HCT116 (cell line): ENCODE measurements around the gene PNLIP. TPM values are rescaled to one million over a fixed set of nuclear protein-coding genes. Genes with fewer than 3 reads are reported as not detected.

Experiments used
- ATAC-seq: fragments of 200-7000 bp; cut with Tn5 transposase; 2 replicates; pipeline ENCODE4 v1.9.1; 2020; ENCODE audit warnings: mild to moderate bottlenecking, moderate library complexity
- BruUV-seq: library from RNA; stranded (reverse); fragments of 400-500 nt; replicated peaks from 2 replicates; lab custom pipeline; 2021; lab: Mats Ljungman, UMichigan
- CTCF ChIA-PET: fragments of 300-600 bp; sonication (Branson Sonifier 250); formaldehyde crosslinking; loops from one replicate; lab custom pipeline; 2021; ENCODE audit warnings: antibody characterized with exemption; lab: Charles Lee
- POLR2A ChIA-PET: fragments of 300-600, 350-600 bp; sonication (Branson Sonifier 250); formaldehyde crosslinking; loops from one replicate; lab custom pipeline; 2021; ENCODE audit warnings: antibody characterized with exemption; lab: Charles Lee
- RAD21 ChIA-PET, 2 experiments: fragments of 300-600 bp; sonication (Branson Sonifier 250); formaldehyde crosslinking; loops; one replicate each; lab custom pipeline; 2023; ENCODE audit warnings: low total read pairs in 2 of 2; ENCODE audit not compliant: uncharacterized antibody in 2 of 2, unreplicated experiment in 2 of 2, low non-redundant PET in 1 of 2; lab: Charles Lee
- DNase-seq: peaks from one replicate; pipeline ENCODE4 v3.0.0-alpha.2; 2010; ENCODE audit warnings: low read depth, low spot score
- H2AFZ ChIP-seq: fragments of 200-600 bp; shearing (Covaris generic), sonication (generic); 2 replicates; pipeline ENCODE4 v1.6.1; 2017; ENCODE audit warnings: low read depth, mixed run types, mixed read lengths, antibody characterized with exemption, low read length; ENCODE audit not compliant: poor library complexity, severe bottlenecking
- H3K27ac ChIP-seq: 2 replicates; pipeline ENCODE4 v1.5.1; 2012; ENCODE audit warnings: low read depth, low read length
- H3K27me3 ChIP-seq: fragments of 200-600 bp; sonication (generic); 2 replicates; pipeline ENCODE4 v1.6.1; 2016; ENCODE audit warnings: mixed run types, low read length, mixed read lengths; ENCODE audit not compliant: insufficient read depth
- H3K36me3 ChIP-seq, 2 experiments: fragments of 200-500 bp in 1 of 2; fragments of 200-600 bp in 1 of 2; sonication (Bioruptor generic) in 1 of 2; sonication (generic) in 1 of 2; 2 replicates each; pipeline versions ENCODE4 v1.5.1 to v1.6.1; 2014 to 2016; ENCODE audit warnings: low read length in 2 of 2, inconsistent platforms in 1 of 2, mixed read lengths in 1 of 2, mixed run types in 1 of 2; ENCODE audit not compliant: insufficient read depth in 2 of 2, control insufficient read depth in 1 of 2
- H3K4me1 ChIP-seq, 2 experiments: fragments of 200-600 bp in 1 of 2; sonication (generic) in 1 of 2; 2 replicates each; pipeline versions ENCODE4 v1.5.1 to v1.6.1; 2012 to 2017; ENCODE audit warnings: low read length in 2 of 2, inconsistent platforms in 1 of 2, mild to moderate bottlenecking in 1 of 2, mixed read lengths in 1 of 2, mixed run types in 1 of 2, moderate library complexity in 1 of 2; ENCODE audit not compliant: insufficient read depth in 2 of 2, control insufficient read depth in 1 of 2
- H3K4me2 ChIP-seq: fragments of 200-600 bp; sonication (generic); 2 replicates; pipeline ENCODE4 v1.6.1; 2017; ENCODE audit warnings: mixed run types, low read length, mixed read lengths
- H3K4me3 ChIP-seq, 2 experiments: fragments of 200-600 bp in 1 of 2; sonication (generic) in 1 of 2; replicated peaks in 1 of 2; 2 replicates each; pipeline ENCODE4 v1.5.1; 2011 to 2016; ENCODE audit warnings: low read length in 2 of 2, control low read depth in 1 of 2, low read depth in 1 of 2, mild to moderate bottlenecking in 1 of 2, mixed read lengths in 1 of 2, mixed run types in 1 of 2
- H3K79me2 ChIP-seq: fragments of 200-600 bp; sonication (generic); 2 replicates; pipeline ENCODE4 v1.6.1; 2017; ENCODE audit warnings: mild to moderate bottlenecking, mixed run types, low read length, moderate library complexity, mixed read lengths; ENCODE audit not compliant: insufficient read depth
- H3K9ac ChIP-seq: fragments of 200-600 bp; sonication (generic); 2 replicates; pipeline ENCODE4 v1.6.1; 2016; ENCODE audit warnings: low read length, mixed read lengths
- H3K9me2 ChIP-seq: fragments of 200-600 bp; sonication (generic), shearing (Covaris generic); 2 replicates; pipeline ENCODE4 v1.6.1; 2017; ENCODE audit warnings: mixed run types, mild to moderate bottlenecking, moderate library complexity; ENCODE audit not compliant: insufficient read depth
- H3K9me3 ChIP-seq, 2 experiments: fragments of 200-500 bp in 1 of 2; fragments of 200-600 bp in 1 of 2; sonication (Bioruptor generic) in 1 of 2; sonication (generic) in 1 of 2; 2 replicates each; pipeline ENCODE4 v1.6.1; 2014 to 2017; ENCODE audit warnings: low read length in 2 of 2, mixed read lengths in 2 of 2, inconsistent platforms in 1 of 2, low read depth in 1 of 2, mild to moderate bottlenecking in 1 of 2, mixed run types in 1 of 2, moderate library complexity in 1 of 2; ENCODE audit not compliant: control insufficient read depth in 1 of 2, insufficient read depth in 1 of 2
- H4K20me1 ChIP-seq: fragments of 200-600 bp; sonication (generic), shearing (Covaris generic); 2 replicates; pipeline ENCODE4 v1.6.1; 2017; ENCODE audit warnings: mixed run types, mild to moderate bottlenecking, moderate library complexity; ENCODE audit not compliant: insufficient read depth
- CBX3 ChIP-seq: IDR thresholded peaks from 2 replicates; pipeline ENCODE4 v1.6.1; 2012; ENCODE audit warnings: low read depth
- CEBPB ChIP-seq: IDR thresholded peaks from 2 replicates; pipeline ENCODE4 v1.6.1; 2012; ENCODE audit warnings: low read depth
- CTCF ChIP-seq, 3 experiments: fragments of 200-600 bp in 1 of 3; sonication (generic) in 1 of 3; IDR thresholded peaks in 2 of 3; conservative IDR thresholded peaks in 1 of 3; 2 replicates each; pipeline ENCODE4 v1.5.1; 2012 to 2017; ENCODE audit warnings: low read depth in 2 of 3, low read length in 2 of 3, antibody characterized with exemption in 1 of 3, borderline replicate concordance in 1 of 3, control low read depth in 1 of 3, mild to moderate bottlenecking in 1 of 3, mixed read lengths in 1 of 3, mixed run types in 1 of 3, moderate library complexity in 1 of 3; ENCODE audit not compliant: insufficient read depth in 1 of 3
- ELF1 ChIP-seq: IDR thresholded peaks from 2 replicates; pipeline ENCODE4 v1.6.1; 2012; ENCODE audit warnings: low read depth, borderline replicate concordance
- EZH2 ChIP-seq: fragments of 200-600 bp; sonication (generic); IDR thresholded peaks from 2 replicates; pipeline ENCODE4 v1.6.1; 2017; ENCODE audit warnings: antibody characterized with exemption, mixed run types
- POLR2A ChIP-seq: IDR thresholded peaks from 2 replicates; pipeline ENCODE4 v1.7.0; 2011; ENCODE audit warnings: borderline replicate concordance; ENCODE audit not compliant: insufficient read depth, insufficient read length; ENCODE audit errors: extremely low read depth
- POLR2AphosphoS5 ChIP-seq: IDR thresholded peaks from 2 replicates; pipeline ENCODE4 v1.6.1; 2011; ENCODE audit warnings: mild to moderate bottlenecking, low read depth, low read length, moderate library complexity
- RAD21 ChIP-seq: IDR thresholded peaks from 2 replicates; pipeline ENCODE4 v1.6.1; 2012; ENCODE audit warnings: low read depth, mild to moderate bottlenecking
- SP1 ChIP-seq: IDR thresholded peaks from 2 replicates; pipeline ENCODE4 v1.6.1; 2012; ENCODE audit warnings: low read depth
- SRF ChIP-seq: IDR thresholded peaks from 2 replicates; pipeline ENCODE4 v1.6.1; 2012; ENCODE audit warnings: low read depth
- TCF7L2 ChIP-seq: IDR thresholded peaks from 2 replicates; pipeline ENCODE4 v1.7.0; 2011; ENCODE audit warnings: borderline replicate concordance, inconsistent platforms; ENCODE audit not compliant: insufficient read depth, insufficient read length; ENCODE audit errors: extremely low read depth
- YY1 ChIP-seq: IDR thresholded peaks from 2 replicates; pipeline ENCODE4 v1.6.1; 2011; ENCODE audit warnings: low read length, low read depth, moderate library complexity, mild to moderate bottlenecking; ENCODE audit not compliant: insufficient replicate concordance; ENCODE audit errors: extremely low read depth
- ZBTB33 ChIP-seq: IDR thresholded peaks from 2 replicates; pipeline ENCODE4 v1.6.1; 2011; ENCODE audit warnings: mild to moderate bottlenecking, low read length, moderate library complexity; ENCODE audit not compliant: insufficient replicate concordance; ENCODE audit errors: extremely low read depth
- ZFX ChIP-seq: fragments of 450-650 bp; IDR thresholded peaks from 2 replicates; pipeline ENCODE4 v1.6.1; 2017
- ZNF274 ChIP-seq: fragments of 200-500 bp; sonication (Bioruptor generic); IDR thresholded peaks from 2 replicates; pipeline ENCODE4 v1.6.1; 2014; ENCODE audit warnings: mild to moderate bottlenecking, low read depth, low read length, inconsistent platforms
- intact Hi-C: fragments of 100-400 bp; cut with micrococcal nuclease; formaldehyde crosslinking; loops from 2 replicates; pipeline ENCODE4 v1.10.0; 2022
- total RNA-seq: library from RNA; stranded (reverse); gene quantifications from one replicate; pipeline ENCODE4 v1.2.1, GENCODE V29; 2021; ENCODE audit not compliant: unreplicated experiment

PNLIP gene
- total RNA-seq, 1 experiment from 2014 or later: 1.3 TPM

GRCh38 chr10:116574797-116575196 is 29.1 kb downstream of the PNLIP start (continued):
- no peak for TF ChIP-seq CTCF (IDR thresholded peaks at IDR 0.05 in 2 of 3, conservative IDR thresholded peaks at IDR 0.05 in 1 of 3; ENCODE audit: borderline replicate concordance in 1 of 3, insufficient read depth in 1 of 3, low read depth in 2 of 3, low read length in 2 of 3)
- TF ChIP-seq, all 23 proteins: peak for 0

- ChIA-PET POLR2A (no interaction called here), RAD21 (no interaction called here), CTCF (no interaction called here)
- Histone ChIP-seq H3K9ac (no peak overlapping the region), H4K20me1 (no peaks in the 10 kb centered on the region), H2AFZ (no peak overlapping the region), H3K4me1 (no peaks in the 10 kb centered on the region), H3K4me3 (no peak overlapping the region), H3K9me3 (no peaks in the 10 kb centered on the region), H3K9me2 (no peaks in the 10 kb centered on the region), H3K36me3 (no peaks in the 10 kb centered on the region), H3K27me3 (no peaks in the 10 kb centered on the region), H3K4me2 (no peak overlapping the region), H3K27ac (no peak overlapping the region), H3K79me2 (no peaks in the 10 kb centered on the region)
- ATAC-seq (no peak), DNase-seq (no peak)
- intact Hi-C loops: no loop called here
- TF ChIP-seq EZH2 (no peak), TCF7L2 (no peak)
- BruUV-seq: no TSS peak
These were observed 42.3 kb downstream of the PNLIP start for GRCh38 chr10:116587878-116588591.

- POLR2A ChIA-PET: no interaction called here
- Histone ChIP-seq H3K4me1 (no peaks in the 10 kb centered on the region), H3K79me2 (no peaks in the 10 kb centered on the region), H2AFZ (no peak overlapping the region), H3K4me2 (no peak overlapping the region), H3K9me3 (no peaks in the 10 kb centered on the region), H3K9me2 (no peaks in the 10 kb centered on the region), H3K27ac (no peak overlapping the region), H3K9ac (no peak overlapping the region), H3K4me3 (no peak overlapping the region), H4K20me1 (no peaks in the 10 kb centered on the region), H3K27me3 (no peaks in the 10 kb centered on the region), H3K36me3 (no peaks in the 10 kb centered on the region)
- BruUV-seq: no TSS peak
- no peak for ATAC-seq
- no peak for DNase-seq
- intact Hi-C loops: no loop called here
- RAD21 ChIA-PET: no interaction called here
- CTCF ChIA-PET: no interaction called here
- TF ChIP-seq ZFX: no peak
- TF ChIP-seq ZBTB33: no peak
- no peak for TF ChIP-seq ZNF274
- TF ChIP-seq SP1: no peak
- TF ChIP-seq ELF1: no peak
- TF ChIP-seq CBX3: no peak
- TF ChIP-seq POLR2AphosphoS5: no peak
- no peak for TF ChIP-seq YY1
- no peak for TF ChIP-seq CEBPB
- TF ChIP-seq RAD21: no peak
- TF ChIP-seq EZH2: no peak
- no peak for TF ChIP-seq SRF
- no peak for TF ChIP-seq POLR2A
These were observed 43.3 kb downstream of the PNLIP start for GRCh38 chr10:116588995-116589394.
